Measurements from ENCODE around the gene DGKI. TPM values are rescaled to one million over a fixed set of nuclear protein-coding genes. Genes with fewer than 3 reads are reported as not detected.

The DGKI gene
- total RNA-seq, 2 donors from 2014 or later: 0.04 to 0.64 TPM

GRCh38 chr7:137682596-137682995 lies 164.2 kb downstream of the DGKI start:
- Histone ChIP-seq H3K9ac (ENCODE audit: extremely low read depth, low read length, poor library complexity, severe bottlenecking) (no peak overlapping the region), H3K9me3 (ENCODE audit: control insufficient read depth, low read length) (no peaks in the 10 kb centered on the region), H3K4me3 (ENCODE audit: low read length) (no peak overlapping the region), H3K36me3 (ENCODE audit: control insufficient read depth, insufficient read depth, low read length) (no peaks in the 10 kb centered on the region), H3K27ac (ENCODE audit: low read depth, low read length) (no peak overlapping the region), H3K27me3 (ENCODE audit: control insufficient read depth, insufficient read depth, low read length, poor library complexity, severe bottlenecking) (no peaks in the 10 kb centered on the region), H3K4me1 (ENCODE audit: control insufficient read depth, insufficient read depth, low read length) (no peaks in the 10 kb centered on the region)
- H3K4me1 Mint-ChIP-seq: peaks cover 15% of the 10 kb centered on the region
- no peak for DNase-seq
- no peak overlapping the region for H3K4me3 Mint-ChIP-seq
- no peaks in the 10 kb centered on the region for H3K27me3 Mint-ChIP-seq (ENCODE audit: insufficient read depth)
- TF ChIP-seq CTCF (conservative IDR thresholded peaks at IDR 0.05): no peak
- no peak overlapping the region for H3K27ac Mint-ChIP-seq
- no peaks in the 10 kb centered on the region for H3K36me3 Mint-ChIP-seq (ENCODE audit: low read depth)
- peaks cover 5% of the 10 kb centered on the region for H3K9me3 Mint-ChIP-seq

GRCh38 chr7:137681657-137682562 lies 164.9 kb downstream of the DGKI start:
- no peak overlapping the region for H3K27ac ChIP-seq (ENCODE audit: low read depth, low read length)
- no peak overlapping the region for H3K4me3 ChIP-seq (ENCODE audit: low read length)
- H3K36me3 Mint-ChIP-seq (ENCODE audit: low read depth): no peaks in the 10 kb centered on the region
- no peak overlapping the region for H3K4me3 Mint-ChIP-seq
- H3K4me1 ChIP-seq (ENCODE audit: control insufficient read depth, insufficient read depth, low read length): no peaks in the 10 kb centered on the region
- no peaks in the 10 kb centered on the region for H3K36me3 ChIP-seq (ENCODE audit: control insufficient read depth, insufficient read depth, low read length)
- no peaks in the 10 kb centered on the region for H3K27me3 Mint-ChIP-seq (ENCODE audit: insufficient read depth)
- H3K9ac ChIP-seq (ENCODE audit: extremely low read depth, low read length, poor library complexity, severe bottlenecking): no peak overlapping the region
- H3K4me1 Mint-ChIP-seq: peaks cover 15% of the 10 kb centered on the region
- no peaks in the 10 kb centered on the region for H3K9me3 ChIP-seq (ENCODE audit: control insufficient read depth, low read length)
- WGBS, 2 experiments (ENCODE audit: insufficient coverage in 1 of 2, insufficient read length in 1 of 2): 80 to 91% methylated on average over 5 to 6 of the region's 7 CpGs
- H3K27me3 ChIP-seq (ENCODE audit: control insufficient read depth, insufficient read depth, low read length, poor library complexity, severe bottlenecking): no peaks in the 10 kb centered on the region
- H3K9me3 Mint-ChIP-seq: peaks cover 5% of the 10 kb centered on the region
- no peak overlapping the region for H3K27ac Mint-ChIP-seq
- TF ChIP-seq CTCF (conservative IDR thresholded peaks at IDR 0.05): no peak
- no peak for DNase-seq

GRCh38 chr7:137674551-137675409 lies 172.0 kb downstream of the DGKI start:
- H3K27ac ChIP-seq (ENCODE audit: low read depth, low read length): no peak overlapping the region
- 88 to 90% methylated on average over 8 to 11 of the region's 11 CpGs for WGBS, 2 experiments (ENCODE audit: insufficient coverage in 1 of 2, insufficient read length in 1 of 2)
- Mint-ChIP-seq H3K4me3 (no peak overlapping the region), H3K4me1 (no peaks in the 10 kb centered on the region), H3K27ac (no peak overlapping the region), H3K9me3 (no peaks in the 10 kb centered on the region), H3K36me3 (ENCODE audit: low read depth) (no peaks in the 10 kb centered on the region), H3K27me3 (ENCODE audit: insufficient read depth) (no peaks in the 10 kb centered on the region)
- no peaks in the 10 kb centered on the region for H3K27me3 ChIP-seq (ENCODE audit: control insufficient read depth, insufficient read depth, low read length, poor library complexity, severe bottlenecking)
- H3K9me3 ChIP-seq (ENCODE audit: control insufficient read depth, low read length): no peaks in the 10 kb centered on the region
- no peak overlapping the region for H3K4me3 ChIP-seq (ENCODE audit: low read length)
- no peaks in the 10 kb centered on the region for H3K4me1 ChIP-seq (ENCODE audit: control insufficient read depth, insufficient read depth, low read length)
- H3K9ac ChIP-seq (ENCODE audit: extremely low read depth, low read length, poor library complexity, severe bottlenecking): no peak overlapping the region
- no peaks in the 10 kb centered on the region for H3K36me3 ChIP-seq (ENCODE audit: control insufficient read depth, insufficient read depth, low read length)
- TF ChIP-seq CTCF (conservative IDR thresholded peaks at IDR 0.05): no peak
- DNase-seq: no peak
